KOPT-K1 (cell line): ENCODE results near the gene AMFR.
"Not testable (repeated sequence)": the region's sequence is repeated elsewhere in the genome, so short reads cannot be mapped to it uniquely, and the experiment has no call there.

Experiments
- H3K27ac ChIP-seq: fragments of 200-600 bp; sonication (generic); 2 replicates; pipeline ENCODE4 v1.5.1; 2016; ENCODE audit warnings: antibody characterized with exemption, mild to moderate bottlenecking, low read depth, low read length; ENCODE audit not compliant: poor library complexity, severe bottlenecking
- H3K36me3 ChIP-seq: fragments of 200-600 bp; sonication (generic); 2 replicates; pipeline ENCODE4 v1.5.1; 2017; ENCODE audit warnings: antibody characterized with exemption, mild to moderate bottlenecking, low read length, moderate library complexity; ENCODE audit not compliant: insufficient read depth
- H3K9me3 ChIP-seq: fragments of 200-600 bp; sonication (generic); 2 replicates; pipeline ENCODE4 v1.5.1; 2017; ENCODE audit warnings: antibody characterized with exemption, low read length, mild to moderate bottlenecking; ENCODE audit not compliant: insufficient read depth, poor library complexity, severe bottlenecking

AMFR gene

GRCh38 chr16:56415875-56416274 is 9.5 kb downstream of the AMFR start:
- peaks cover 33% of the 10 kb centered on the region for H3K36me3 ChIP-seq
- no peaks in the 10 kb centered on the region for H3K9me3 ChIP-seq
- H3K27ac ChIP-seq: no peak overlapping the region

- Histone ChIP-seq H3K36me3 (peaks cover 48% of the 10 kb centered on the region), H3K27ac (no peak overlapping the region)
Observed at GRCh38 chr16:56414366-56414765, 11.0 kb downstream of the AMFR start.

GRCh38 chr16:56413381-56413780 is 12.0 kb downstream of the AMFR start:
- Histone ChIP-seq H3K9me3 (no peaks in the 10 kb centered on the region), H3K27ac (no peak overlapping the region), H3K36me3 (peaks cover 57% of the 10 kb centered on the region)

More at GRCh38 chr16:56414366-56414765, 11.0 kb downstream of the AMFR start:
- H3K9me3 ChIP-seq: no peaks in the 10 kb centered on the region

- H3K36me3 ChIP-seq: peaks cover 70% of the 10 kb centered on the region
- H3K27ac ChIP-seq: no peak overlapping the region
- H3K9me3 ChIP-seq: no peaks in the 10 kb centered on the region
Observed at GRCh38 chr16:56411624-56412023, 13.7 kb downstream of the AMFR start.

- peaks cover 70% of the 10 kb centered on the region for H3K36me3 ChIP-seq
- H3K27ac ChIP-seq: no peak overlapping the region
- H3K9me3 ChIP-seq: no peaks in the 10 kb centered on the region
Observed at GRCh38 chr16:56411123-56411522, 14.2 kb downstream of the AMFR start.

- Histone ChIP-seq H3K9me3 (no peaks in the 10 kb centered on the region), H3K36me3 (peaks cover 83% of the 10 kb centered on the region), H3K27ac (no peak overlapping the region)
Observed at GRCh38 chr16:56409195-56409594, 16.1 kb downstream of the AMFR start.

- H3K9me3 ChIP-seq: no peaks in the 10 kb centered on the region
- peaks cover 83% of the 10 kb centered on the region for H3K36me3 ChIP-seq
- H3K27ac ChIP-seq: no peak overlapping the region
Observed at GRCh38 chr16:56408379-56409098, 16.8 kb downstream of the AMFR start.

- Histone ChIP-seq H3K9me3 (no peaks in the 10 kb centered on the region), H3K27ac (no peak overlapping the region), H3K36me3 (peaks cover 80% of the 10 kb centered on the region)
Observed at GRCh38 chr16:56405977-56406672, 19.2 kb downstream of the AMFR start.

GRCh38 chr16:56401482-56401881 is 23.9 kb downstream of the AMFR start:
- Histone ChIP-seq H3K27ac (no peak overlapping the region), H3K36me3 (peaks cover 67% of the 10 kb centered on the region), H3K9me3 (no peaks in the 10 kb centered on the region)

- Histone ChIP-seq H3K9me3 (no peaks in the 10 kb centered on the region), H3K27ac (no peak overlapping the region), H3K36me3 (peaks cover 65% of the 10 kb centered on the region)
Observed at GRCh38 chr16:56400458-56400857, 24.9 kb downstream of the AMFR start.

- Histone ChIP-seq H3K9me3 (no peaks in the 10 kb centered on the region), H3K27ac (no peak overlapping the region), H3K36me3 (peaks cover 55% of the 10 kb centered on the region)
Observed at GRCh38 chr16:56399486-56399885, 25.9 kb downstream of the AMFR start.

GRCh38 chr16:56399047-56399446 is 26.3 kb downstream of the AMFR start:
- H3K9me3 ChIP-seq: no peaks in the 10 kb centered on the region
- H3K27ac ChIP-seq: no peak overlapping the region
- peaks cover 51% of the 10 kb centered on the region for H3K36me3 ChIP-seq

- not testable (repeated sequence) for H3K9me3 ChIP-seq, H3K27ac ChIP-seq
- H3K36me3 ChIP-seq: peaks cover 34% of the 10 kb centered on the region
Observed at GRCh38 chr16:56396724-56397123, 28.6 kb downstream of the AMFR start.

- Histone ChIP-seq H3K9me3 (no peaks in the 10 kb centered on the region), H3K27ac (no peak overlapping the region), H3K36me3 (peaks cover 70% of the 10 kb centered on the region)
Observed at GRCh38 chr16:56389554-56389953, 35.8 kb downstream of the AMFR start.

- H3K36me3 ChIP-seq: peaks cover 83% of the 10 kb centered on the region
- H3K27ac ChIP-seq: no peak overlapping the region
- no peaks in the 10 kb centered on the region for H3K9me3 ChIP-seq
Observed at GRCh38 chr16:56388209-56388608, 37.1 kb downstream of the AMFR start.

GRCh38 chr16:56387396-56387795 is 37.9 kb downstream of the AMFR start:
- H3K27ac ChIP-seq: no peak overlapping the region
- H3K36me3 ChIP-seq: peaks cover 91% of the 10 kb centered on the region
- no peaks in the 10 kb centered on the region for H3K9me3 ChIP-seq
